ENCODE data around the gene UBASH3B. TPM values are rescaled to one million over a fixed set of nuclear protein-coding genes. Genes with fewer than 3 reads are reported as not detected.

Gene UBASH3B
- total RNA-seq, 1 donor from 2014 or later: 8.5 TPM

GRCh38 chr11:122697636-122698167 lies 42.2 kb downstream of the UBASH3B start:
- DNase-seq (ENCODE audit: low spot score in 2 of 2): no peak
- TF ChIP-seq CTCF (IDR thresholded peaks at IDR 0.05): no peak
- H3K4me1 ChIP-seq: no peaks in the 10 kb centered on the region
- no peaks in the 10 kb centered on the region for H3K36me3 ChIP-seq
- intact Hi-C loops (cut with DNase I): no loop called here
- no peaks in the 10 kb centered on the region for H3K27me3 ChIP-seq
- H3K4me3 ChIP-seq: no peak overlapping the region
- no peak overlapping the region for H3K27ac ChIP-seq
- H3K9me3 ChIP-seq: no peaks in the 10 kb centered on the region

GRCh38 chr11:122698392-122698791 lies 42.9 kb downstream of the UBASH3B start:
- Histone ChIP-seq H3K27ac (no peak overlapping the region), H3K4me3 (no peak overlapping the region), H3K27me3 (no peaks in the 10 kb centered on the region), H3K36me3 (no peaks in the 10 kb centered on the region), H3K9me3 (no peaks in the 10 kb centered on the region), H3K4me1 (no peaks in the 10 kb centered on the region)
- intact Hi-C loops (cut with DNase I): no loop called here
- DNase-seq (ENCODE audit: low spot score in 2 of 2): no peak
- TF ChIP-seq CTCF (IDR thresholded peaks at IDR 0.05): no peak

GRCh38 chr11:122700666-122701065 lies 45.1 kb downstream of the UBASH3B start:
- no peaks in the 10 kb centered on the region for H3K4me1 ChIP-seq
- intact Hi-C loops (cut with DNase I): no loop called here

GRCh38 chr11:122701143-122701542 lies 45.6 kb downstream of the UBASH3B start:
- H3K27me3 ChIP-seq: no peaks in the 10 kb centered on the region
- no peaks in the 10 kb centered on the region for H3K4me1 ChIP-seq
- H3K27ac ChIP-seq: no peak overlapping the region
- intact Hi-C loops (cut with DNase I): no loop called here
- no peak for DNase-seq (ENCODE audit: low spot score in 2 of 2)
- no peaks in the 10 kb centered on the region for H3K36me3 ChIP-seq
- TF ChIP-seq CTCF (IDR thresholded peaks at IDR 0.05): no peak
- no peak overlapping the region for H3K4me3 ChIP-seq
- H3K9me3 ChIP-seq: no peaks in the 10 kb centered on the region

More at GRCh38 chr11:122700666-122701065, 45.1 kb downstream of the UBASH3B start:
- TF ChIP-seq CTCF (IDR thresholded peaks at IDR 0.05): no peak
- Histone ChIP-seq H3K36me3 (no peaks in the 10 kb centered on the region), H3K9me3 (no peaks in the 10 kb centered on the region), H3K27me3 (no peaks in the 10 kb centered on the region), H3K27ac (no peak overlapping the region), H3K4me3 (no peak overlapping the region)
- DNase-seq (ENCODE audit: low spot score in 2 of 2): no peak

- intact Hi-C loops (cut with DNase I): no loop called here
- Histone ChIP-seq H3K36me3 (no peaks in the 10 kb centered on the region), H3K27me3 (no peaks in the 10 kb centered on the region), H3K4me1 (no peaks in the 10 kb centered on the region), H3K9me3 (no peaks in the 10 kb centered on the region), H3K4me3 (no peak overlapping the region), H3K27ac (no peak overlapping the region)
- no peak for DNase-seq (ENCODE audit: low spot score in 2 of 2)
- no peak for TF ChIP-seq CTCF (IDR thresholded peaks at IDR 0.05)
These were observed 48.2 kb downstream of the UBASH3B start for GRCh38 chr11:122703541-122704272.
